ENCODE measurements around the gene NRP2. TPM values are rescaled to one million over a fixed set of nuclear protein-coding genes. Genes with fewer than 3 reads are reported as not detected.

NRP2 gene
- total RNA-seq, 4 donors from 2014 or later: 35.1 to 146 (median 63.9) TPM

- WGBS, 2 donors (ENCODE audit: low coverage in 1 of 2): 34 to 37% methylated on average over 2 to 3 of the region's 3 CpGs
- intact Hi-C loops (cut with DNase I; ENCODE audit: low total_unique reads) (no loop called here), in situ Hi-C loops (cut with MboI; ENCODE audit: low pct_ligation_motif_present in 1 of 4, low pct_unique_long_range_greater_than_20kb in 1 of 4, low sequenced_read_pairs in 3 of 4) (no loop called here)
- Histone ChIP-seq H3K36me3 (no peaks in the 10 kb centered on the region), H3K27me3 (no peaks in the 10 kb centered on the region), H3K4me1 (peaks cover 0 to 12% (median 1%) of the 10 kb centered on the region in 4 donors), H3K9me3 (no peaks in the 10 kb centered on the region), H3K27ac (peak overlapping the region; percentile 60 to 82 (median 76)), H3K4me3 (no peak overlapping the region)
- TF ChIP-seq POLR2A (IDR thresholded peaks at IDR 0.05) (no peak), EP300 (IDR thresholded peaks at IDR 0.05; ENCODE audit: low read depth) (no peak), POLR2AphosphoS5 (IDR thresholded peaks at IDR 0.05) (no peak), CTCF (IDR thresholded peaks at IDR 0.05) (no peak)
- no peak for DNase-seq
Measured at GRCh38 chr2:205834796-205835195, 152.5 kb downstream of the NRP2 start.

- no peaks in the 10 kb centered on the region for H3K27me3 ChIP-seq
- H3K4me1 ChIP-seq: peaks cover 0 to 12% (median 1%) of the 10 kb centered on the region in 4 donors
- in situ Hi-C loops (cut with MboI; ENCODE audit: low pct_ligation_motif_present in 1 of 4, low pct_unique_long_range_greater_than_20kb in 1 of 4, low sequenced_read_pairs in 3 of 4) (no loop called here), intact Hi-C loops (cut with DNase I; ENCODE audit: low total_unique reads) (no loop called here)
- TF ChIP-seq CTCF (IDR thresholded peaks at IDR 0.05) (no peak), POLR2AphosphoS5 (IDR thresholded peaks at IDR 0.05) (no peak), POLR2A (IDR thresholded peaks at IDR 0.05) (no peak), EP300 (IDR thresholded peaks at IDR 0.05; ENCODE audit: low read depth) (no peak)
- peak overlapping the region; percentile 60 to 82 (median 76) for H3K27ac ChIP-seq
- no peaks in the 10 kb centered on the region for H3K9me3 ChIP-seq
- DNase-seq: no peak
- H3K36me3 ChIP-seq: no peaks in the 10 kb centered on the region
- no peak overlapping the region for H3K4me3 ChIP-seq
- 70 to 77% methylated on average over 3 to 4 of the region's 4 CpGs for WGBS, 2 donors (ENCODE audit: low coverage in 1 of 2)
Measured at GRCh38 chr2:205835251-205835791, 153.0 kb downstream of the NRP2 start.

GRCh38 chr2:205835923-205836322 is 153.6 kb downstream of the NRP2 start:
- Histone ChIP-seq H3K4me1 (peaks cover 0 to 12% (median 1%) of the 10 kb centered on the region in 4 donors), H3K27ac (peak overlapping the region; percentile 60 to 82 (median 76)), H3K27me3 (no peaks in the 10 kb centered on the region), H3K4me3 (no peak overlapping the region), H3K9me3 (no peaks in the 10 kb centered on the region), H3K36me3 (no peaks in the 10 kb centered on the region)
- intact Hi-C loops (cut with DNase I; ENCODE audit: low total_unique reads) (no loop called here), in situ Hi-C loops (cut with MboI; ENCODE audit: low pct_ligation_motif_present in 1 of 4, low pct_unique_long_range_greater_than_20kb in 1 of 4, low sequenced_read_pairs in 3 of 4) (no loop called here)
- WGBS, 2 donors (ENCODE audit: low coverage in 1 of 2): 37 to 59% methylated on average over 5 of the region's 5 CpGs
- DNase-seq: no peak
- TF ChIP-seq CTCF (IDR thresholded peaks at IDR 0.05) (no peak), POLR2A (IDR thresholded peaks at IDR 0.05) (no peak), POLR2AphosphoS5 (IDR thresholded peaks at IDR 0.05) (no peak), EP300 (IDR thresholded peaks at IDR 0.05; ENCODE audit: low read depth) (no peak)

GRCh38 chr2:205836477-205837221 is 154.3 kb downstream of the NRP2 start:
- in situ Hi-C loops (cut with MboI; ENCODE audit: low pct_ligation_motif_present in 1 of 4, low pct_unique_long_range_greater_than_20kb in 1 of 4, low sequenced_read_pairs in 3 of 4): no loop called here
- TF ChIP-seq POLR2AphosphoS5 (IDR thresholded peaks at IDR 0.05): peak; percentile 8 to 64 (median 42)
- no peak for TF ChIP-seq EP300 (IDR thresholded peaks at IDR 0.05; ENCODE audit: low read depth)
- H3K9me3 ChIP-seq: no peaks in the 10 kb centered on the region
- no peak overlapping the region for H3K4me3 ChIP-seq
- peaks cover 0 to 12% (median 1%) of the 10 kb centered on the region in 4 donors for H3K4me1 ChIP-seq
- peak overlapping the region; percentile 60 to 82 (median 76) for H3K27ac ChIP-seq
- WGBS, 2 donors (ENCODE audit: low coverage in 1 of 2): 45 to 76% methylated on average over 4 to 13 of the region's 13 CpGs
- no peaks in the 10 kb centered on the region for H3K27me3 ChIP-seq
- DNase-seq: peak; percentile 27
- intact Hi-C loops (cut with DNase I; ENCODE audit: low total_unique reads): no loop called here
- no peaks in the 10 kb centered on the region for H3K36me3 ChIP-seq

Data from transverse colon (tissue), 4 donors.